BE2C (cell line): Measurements from ENCODE around the gene SERTAD4.
"Not testable (repeated sequence)": the region's sequence is repeated elsewhere in the genome, so short reads cannot be mapped to it uniquely, and the experiment has no call there.

Source experiments
- DNase-seq: peaks from one replicate; pipeline ENCODE4 v3.0.0-alpha.2; 2020
- H3K27me3 ChIP-seq: fragments of 250-450 bp; sonication (Bioruptor Pico); 2 replicates; pipeline ENCODE4 v1.5.1; 2020; ENCODE audit warnings: mild to moderate bottlenecking
- H3K36me3 ChIP-seq: fragments of 250-450 bp; sonication (Bioruptor Pico); 2 replicates; pipeline ENCODE4 v1.5.1; 2020; ENCODE audit warnings: mild to moderate bottlenecking
- H3K4me1 ChIP-seq: fragments of 250-450 bp; sonication (Bioruptor Pico); 2 replicates; pipeline ENCODE4 v1.5.1; 2020
- H3K4me3 ChIP-seq: 2 replicates; pipeline ENCODE4 v1.5.1; 2011; ENCODE audit warnings: low read depth, low read length
- H3K9me3 ChIP-seq: fragments of 250-450 bp; sonication (Bioruptor Pico); 2 replicates; pipeline ENCODE4 v1.5.1; 2020
- TF ChIP-seq, protein P1 (sequence below): IDR thresholded peaks from 2 replicates; pipeline ENCODE4 v1.5.1; 2012; ENCODE audit warnings: mild to moderate bottlenecking, low read depth, low read length

The SERTAD4 gene

DNA sequence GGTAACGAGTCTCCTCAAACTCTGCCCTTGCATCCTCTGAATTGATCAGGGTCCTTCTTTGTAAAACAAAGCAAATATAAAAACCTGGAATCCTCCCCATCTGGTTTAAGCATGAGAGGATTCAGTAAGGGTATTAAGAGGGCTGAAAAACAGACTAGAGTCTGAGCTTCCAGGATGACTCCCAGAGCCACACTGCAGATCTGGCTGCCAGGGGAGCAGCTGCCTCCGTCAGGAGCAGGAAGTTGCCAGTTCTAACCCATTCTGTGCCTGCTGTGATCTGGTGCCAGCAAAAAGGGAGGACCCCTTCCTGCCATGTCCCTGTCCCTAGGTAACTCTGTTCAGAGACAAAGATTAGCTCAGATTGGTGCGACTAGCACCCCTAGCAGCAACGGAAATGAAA, 27.5 kb downstream of the SERTAD4 start:
- no peak for DNase-seq
- Histone ChIP-seq H3K4me3 (no peak overlapping the region), H3K9me3 (no peaks in the 10 kb centered on the region), H3K36me3 (no peaks in the 10 kb centered on the region), H3K4me1 (no peaks in the 10 kb centered on the region; the same call in 1 of the 2 replicates), H3K27me3 (no peaks in the 10 kb centered on the region)
- TF ChIP-seq, protein P1, sequence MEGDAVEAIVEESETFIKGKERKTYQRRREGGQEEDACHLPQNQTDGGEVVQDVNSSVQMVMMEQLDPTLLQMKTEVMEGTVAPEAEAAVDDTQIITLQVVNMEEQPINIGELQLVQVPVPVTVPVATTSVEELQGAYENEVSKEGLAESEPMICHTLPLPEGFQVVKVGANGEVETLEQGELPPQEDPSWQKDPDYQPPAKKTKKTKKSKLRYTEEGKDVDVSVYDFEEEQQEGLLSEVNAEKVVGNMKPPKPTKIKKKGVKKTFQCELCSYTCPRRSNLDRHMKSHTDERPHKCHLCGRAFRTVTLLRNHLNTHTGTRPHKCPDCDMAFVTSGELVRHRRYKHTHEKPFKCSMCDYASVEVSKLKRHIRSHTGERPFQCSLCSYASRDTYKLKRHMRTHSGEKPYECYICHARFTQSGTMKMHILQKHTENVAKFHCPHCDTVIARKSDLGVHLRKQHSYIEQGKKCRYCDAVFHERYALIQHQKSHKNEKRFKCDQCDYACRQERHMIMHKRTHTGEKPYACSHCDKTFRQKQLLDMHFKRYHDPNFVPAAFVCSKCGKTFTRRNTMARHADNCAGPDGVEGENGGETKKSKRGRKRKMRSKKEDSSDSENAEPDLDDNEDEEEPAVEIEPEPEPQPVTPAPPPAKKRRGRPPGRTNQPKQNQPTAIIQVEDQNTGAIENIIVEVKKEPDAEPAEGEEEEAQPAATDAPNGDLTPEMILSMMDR = no peak

DNA sequence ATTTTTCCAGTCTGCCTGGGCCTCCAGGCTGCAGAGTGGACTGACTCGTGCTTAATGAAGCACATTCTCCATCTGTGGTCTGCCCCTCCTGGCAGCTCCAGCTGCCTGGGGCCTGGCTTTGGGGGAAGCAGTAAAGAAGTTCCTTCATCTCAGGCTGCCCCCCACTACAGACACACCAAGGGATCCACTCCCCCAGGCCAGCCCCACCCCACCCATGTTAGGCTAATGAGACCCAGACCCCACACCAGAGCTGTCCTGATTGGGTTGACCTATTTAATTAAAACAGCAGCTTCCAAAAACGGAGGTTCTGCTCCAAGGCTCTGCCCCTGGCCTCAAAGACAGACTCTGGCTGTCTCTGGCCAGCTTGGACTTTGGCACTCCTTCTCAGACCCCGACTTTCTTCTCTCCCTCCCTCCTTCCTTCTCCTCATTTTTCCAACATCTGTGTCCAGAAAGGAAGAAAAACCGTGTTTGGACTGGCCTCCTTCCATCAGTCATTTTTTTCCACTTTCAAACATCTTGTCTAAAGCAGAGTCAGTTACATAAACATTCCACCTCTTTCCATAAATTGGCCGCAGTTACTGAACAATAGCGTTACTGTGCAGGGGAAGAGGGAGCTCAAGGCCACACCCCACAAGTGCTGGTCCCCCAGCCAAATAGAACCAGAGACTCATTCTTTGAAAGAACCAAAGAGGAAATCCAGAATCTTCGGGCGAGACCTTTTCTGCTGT, 29.7 kb downstream of the SERTAD4 start:
- TF ChIP-seq, protein P1 = no peak
- H3K4me3 ChIP-seq = no peak overlapping the region
- H3K27me3 ChIP-seq = no peaks in the 10 kb centered on the region
- no peaks in the 10 kb centered on the region for H3K36me3 ChIP-seq
- H3K4me1 ChIP-seq = no peaks in the 10 kb centered on the region; the same call in 1 of the 2 replicates
- no peak for DNase-seq
- H3K9me3 ChIP-seq = no peaks in the 10 kb centered on the region

DNA sequence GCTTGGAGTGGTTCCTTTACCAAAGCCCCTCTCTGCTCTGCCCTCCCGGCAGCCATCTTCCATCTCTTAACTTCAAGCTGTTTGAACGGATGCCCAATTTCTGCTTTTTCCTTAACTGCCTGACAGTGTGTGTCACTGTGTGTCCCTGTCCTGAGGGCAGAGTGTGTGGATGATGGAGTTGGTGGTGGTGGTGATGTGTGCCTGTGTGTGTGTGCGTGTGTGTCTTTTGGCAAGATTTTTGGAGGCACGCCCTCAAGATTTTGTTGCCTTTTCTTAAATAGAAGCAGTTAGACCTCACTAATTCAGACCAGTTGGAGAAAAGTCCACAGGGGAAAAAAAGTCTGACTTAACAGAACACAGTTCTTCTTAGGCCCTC, 30.3 kb downstream of the SERTAD4 start:
- H3K36me3 ChIP-seq = no peaks in the 10 kb centered on the region
- no peak for DNase-seq
- no peaks in the 10 kb centered on the region for H3K27me3 ChIP-seq
- TF ChIP-seq, protein P1 = no peak
- no peak overlapping the region for H3K4me3 ChIP-seq
- no peaks in the 10 kb centered on the region; the same call in 1 of the 2 replicates for H3K4me1 ChIP-seq
- H3K9me3 ChIP-seq = no peaks in the 10 kb centered on the region

DNA sequence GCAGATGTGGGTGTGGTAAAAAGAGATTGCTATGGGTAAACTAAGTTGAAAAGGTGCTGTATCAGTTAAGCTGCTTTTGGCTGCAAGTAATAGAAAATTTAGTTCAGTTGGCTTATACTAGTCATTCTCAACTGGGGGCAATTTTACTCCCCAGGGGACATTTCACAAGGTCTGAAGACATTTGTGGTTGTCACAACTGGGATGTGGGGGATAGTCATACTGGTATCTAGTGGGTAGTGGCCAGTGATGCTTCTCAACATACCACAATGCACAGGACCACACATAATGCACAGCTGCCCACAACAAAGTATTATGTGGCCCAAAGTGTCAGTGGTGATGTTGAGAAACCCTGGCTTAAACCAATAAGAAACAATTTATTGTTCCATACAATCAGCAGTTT, 31.4 kb downstream of the SERTAD4 start:
- no peaks in the 10 kb centered on the region for H3K36me3 ChIP-seq
- no peak for DNase-seq
- H3K9me3 ChIP-seq = no peaks in the 10 kb centered on the region
- no peaks in the 10 kb centered on the region for H3K4me1 ChIP-seq
- no peak overlapping the region for H3K4me3 ChIP-seq
- TF ChIP-seq, protein P1 = no peak
- H3K27me3 ChIP-seq = no peaks in the 10 kb centered on the region

DNA sequence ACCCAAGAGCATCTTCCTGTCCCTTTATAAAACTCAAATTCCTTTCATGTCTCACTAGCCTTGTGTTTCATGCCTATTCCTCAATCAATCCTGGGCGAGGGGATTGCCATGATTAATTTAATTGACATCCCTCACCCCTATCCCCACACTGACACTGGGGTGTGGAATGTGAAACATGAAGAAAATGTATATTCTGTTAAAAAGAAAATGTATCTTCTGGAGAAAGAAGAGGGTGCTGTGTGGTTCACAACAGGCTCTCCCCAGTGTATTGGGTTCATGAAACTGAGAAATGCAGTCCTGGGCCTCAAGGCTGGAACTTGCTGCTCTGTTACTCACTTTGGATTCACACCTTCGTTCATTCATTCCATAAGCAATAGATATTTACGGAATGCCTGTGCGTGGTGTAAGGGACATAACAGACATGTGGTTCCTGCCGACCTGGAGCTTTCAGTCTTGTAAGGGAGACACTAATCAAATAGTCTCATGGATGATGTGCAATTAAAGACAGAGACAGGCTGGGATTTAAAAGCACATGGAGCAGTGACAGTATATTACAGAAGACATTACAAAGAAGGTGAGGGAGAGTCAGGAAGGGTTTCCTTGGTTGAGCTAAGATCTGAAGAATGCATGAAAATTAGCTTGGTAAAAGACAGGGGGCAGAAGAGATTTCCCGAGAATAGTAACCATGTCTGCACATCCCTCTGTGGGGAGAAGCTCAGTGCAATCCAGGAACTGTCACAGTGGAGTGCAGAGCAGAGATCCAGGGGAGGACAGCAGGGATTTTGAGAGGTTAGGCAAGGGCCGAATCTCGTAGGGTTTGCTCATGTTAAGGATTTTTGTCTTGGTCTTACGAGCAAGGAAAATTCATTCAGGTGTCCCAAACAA, 32.1 kb downstream of the SERTAD4 start:
- H3K4me3 ChIP-seq = no peak overlapping the region
- H3K36me3 ChIP-seq = no peaks in the 10 kb centered on the region
- no peaks in the 10 kb centered on the region for H3K9me3 ChIP-seq
- DNase-seq = no peak
- TF ChIP-seq, protein P1 = peak; percentile 62
- no peaks in the 10 kb centered on the region for H3K27me3 ChIP-seq
- H3K4me1 ChIP-seq = no peaks in the 10 kb centered on the region

DNA sequence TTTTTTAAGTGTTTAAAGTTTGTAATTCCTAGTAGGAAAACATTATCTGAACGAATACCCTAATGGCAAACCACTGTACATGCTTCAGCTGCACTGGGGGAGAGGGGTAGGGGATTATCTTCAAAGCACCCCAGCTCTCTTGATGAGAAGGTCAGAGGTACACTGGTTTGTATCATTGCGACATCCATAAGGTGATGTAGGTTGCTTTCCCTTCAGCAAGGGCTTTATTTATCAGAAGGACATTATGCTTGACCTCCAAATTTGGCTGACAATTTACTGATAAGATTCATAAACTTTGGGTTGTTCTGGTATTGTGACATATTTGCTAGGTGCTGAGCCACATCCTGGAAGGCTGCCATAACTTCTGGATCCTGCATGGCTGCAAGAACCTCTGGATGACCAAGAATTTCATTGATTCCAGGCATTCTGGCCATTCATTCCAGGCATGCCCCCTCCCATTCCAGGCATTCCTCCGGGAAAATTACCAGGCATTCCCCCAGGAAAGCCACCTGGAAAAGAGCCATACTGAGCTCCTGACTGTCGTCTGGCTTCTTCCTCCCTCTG, 32.9 kb downstream of the SERTAD4 start:
- H3K36me3 ChIP-seq, H3K4me3 ChIP-seq, DNase-seq, H3K4me1 ChIP-seq, H3K27me3 ChIP-seq, H3K9me3 ChIP-seq: not testable (repeated sequence)
